ENCODE measurements around the gene CYP2J2. TPM values are rescaled to one million over a fixed set of nuclear protein-coding genes. Genes with fewer than 3 reads are reported as not detected.

CYP2J2 gene
- total and polyA plus RNA-seq, 11 donors = 45.6 to 208 (median 101) TPM

- ATAC-seq (no peak), DNase-seq (no peak)
- H3K9me3 ChIP-seq = no peaks in the 10 kb centered on the region
- TF ChIP-seq POLR2A (IDR thresholded peaks at IDR 0.05) (no peak), CTCF (IDR thresholded peaks at IDR 0.05) (no peak)
- intact Hi-C loops (cut with DNase I) = loop anchor here in 1 of 10 donors (5.0 kb wide), 1 partner anchor 40 kb away; no protein-coding TSS in a partner anchor
- no peak overlapping the region for H3K4me3 ChIP-seq
- peaks cover 0 to 70% (median 0%) of the 10 kb centered on the region in 9 donors for H3K36me3 ChIP-seq
- WGBS, 4 donors = 3 to 9% (median 7%) methylated on average over 1 of the region's 1 CpG
- peak overlapping the region in 6 of 12 donors; percentile 2 to 58 (median 40) for H3K27ac ChIP-seq
- H3K4me1 ChIP-seq = peaks cover 0 to 50% (median 3%) of the 10 kb centered on the region in 12 donors
- H3K27me3 ChIP-seq = no peaks in the 10 kb centered on the region
These were observed 24.7 kb downstream of the CYP2J2 start for GRCh38 chr1:59901770-59902388.

- ATAC-seq (no peak), DNase-seq (no peak)
- intact Hi-C loops (cut with DNase I) = loop anchor here in 1 of 10 donors (5.0 kb wide), 1 partner anchor 42 kb away; no protein-coding TSS in a partner anchor
- 68 to 81% (median 77%) methylated on average over 2 of the region's 2 CpGs for WGBS, 4 donors
- peaks cover 0 to 49% (median 1%) of the 10 kb centered on the region in 12 donors for H3K4me1 ChIP-seq
- H3K27me3 ChIP-seq = no peaks in the 10 kb centered on the region
- no peak overlapping the region for H3K27ac ChIP-seq
- TF ChIP-seq POLR2A (IDR thresholded peaks at IDR 0.05) (no peak), CTCF (IDR thresholded peaks at IDR 0.05) (no peak)
- H3K36me3 ChIP-seq = peaks cover 0 to 69% (median 0%) of the 10 kb centered on the region in 9 donors
- no peaks in the 10 kb centered on the region for H3K9me3 ChIP-seq
- H3K4me3 ChIP-seq = no peak overlapping the region
These were observed 25.9 kb downstream of the CYP2J2 start for GRCh38 chr1:59900640-59901039.

DNA sequence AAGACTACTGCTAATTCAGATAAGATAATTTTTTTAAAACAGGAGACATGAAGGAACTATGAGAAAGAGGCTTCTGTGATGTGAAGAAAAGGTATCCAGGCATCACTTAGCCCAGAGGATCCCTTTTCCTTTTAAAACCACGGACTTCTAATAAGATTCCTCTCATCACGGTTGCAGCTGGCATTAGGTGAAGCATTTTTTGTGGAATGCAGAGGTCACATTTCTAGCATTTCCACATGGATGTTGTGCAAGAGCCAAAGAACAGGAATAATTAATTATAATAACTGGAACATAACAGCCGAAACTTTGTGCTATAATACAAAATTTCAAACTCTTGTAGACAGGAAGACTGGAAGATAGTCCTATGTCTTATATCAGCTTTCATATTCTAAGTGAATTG, 27.6 kb downstream of the CYP2J2 start:
- H3K36me3 ChIP-seq = peaks cover 0 to 61% (median 0%) of the 10 kb centered on the region in 9 donors
- no peaks in the 10 kb centered on the region for H3K9me3 ChIP-seq
- no peaks in the 10 kb centered on the region for H3K27me3 ChIP-seq
- DNase-seq (no peak), ATAC-seq (no peak)
- WGBS, 4 donors = 41 to 50% (median 44%) methylated on average over 3 of the region's 3 CpGs
- peaks cover 0 to 40% (median 1%) of the 10 kb centered on the region in 12 donors for H3K4me1 ChIP-seq
- TF ChIP-seq POLR2A (IDR thresholded peaks at IDR 0.05) (no peak), CTCF (IDR thresholded peaks at IDR 0.05) (no peak)
- peak overlapping the region in 1 of 12 donors; percentile 27 for H3K27ac ChIP-seq
- H3K4me3 ChIP-seq = no peak overlapping the region
- intact Hi-C loops (cut with DNase I) = no loop called here

- intact Hi-C loops (cut with DNase I) = no loop called here
- H3K4me3 ChIP-seq = no peak overlapping the region
- no peaks in the 10 kb centered on the region for H3K9me3 ChIP-seq
- peaks cover 0 to 67% (median 0%) of the 10 kb centered on the region in 9 donors for H3K36me3 ChIP-seq
- 30 to 58% (median 40%) methylated on average over 2 of the region's 2 CpGs for WGBS, 4 donors
- H3K4me1 ChIP-seq = peaks cover 0 to 32% (median 1%) of the 10 kb centered on the region in 12 donors
- no peak for DNase-seq
- H3K27me3 ChIP-seq = no peaks in the 10 kb centered on the region
- TF ChIP-seq POLR2A (IDR thresholded peaks at IDR 0.05) (no peak), CTCF (IDR thresholded peaks at IDR 0.05) (no peak)
- peak in 2 of 4 donors; percentile 34 to 36 for ATAC-seq
- H3K27ac ChIP-seq = peak overlapping the region in 4 of 12 donors; percentile 2 to 53 (median 35)
These were observed 29.4 kb downstream of the CYP2J2 start for GRCh38 chr1:59897165-59897564.

All from heart left ventricle (tissue), 16 donors.